HG03045 (cell line): ENCODE results near the gene ARHGEF3.

Source experiments
- ATAC-seq: cut with Tn5 transposase; IDR thresholded peaks from one replicate; pipeline ENCODE4 v1.9.1; 2021; ENCODE audit warnings: mild to moderate bottlenecking, moderate library complexity; ENCODE audit not compliant: unreplicated experiment

The ARHGEF3 gene

GRCh38 chr3:56823421-56823926 lies 21.7 kb upstream of the ARHGEF3 start:
- ATAC-seq = no peak

- ATAC-seq = no peak
Observed at GRCh38 chr3:56822501-56822900, 20.8 kb upstream of the ARHGEF3 start.

- ATAC-seq = no peak
Observed at GRCh38 chr3:56819016-56819809, 17.5 kb upstream of the ARHGEF3 start.

- no peak for ATAC-seq
Observed at GRCh38 chr3:56818156-56818985, 16.6 kb upstream of the ARHGEF3 start.

- ATAC-seq = no peak
Observed at GRCh38 chr3:56817646-56818045, 15.9 kb upstream of the ARHGEF3 start.

- ATAC-seq = no peak
Observed at GRCh38 chr3:56816061-56816460, 14.3 kb upstream of the ARHGEF3 start.

- ATAC-seq = no peak
Observed at GRCh38 chr3:56815589-56815988, 13.8 kb upstream of the ARHGEF3 start.

GRCh38 chr3:56813653-56813960 lies 11.9 kb upstream of the ARHGEF3 start:
- no peak for ATAC-seq

GRCh38 chr3:56812754-56813652 lies 11.3 kb upstream of the ARHGEF3 start:
- no peak for ATAC-seq

GRCh38 chr3:56811546-56812202 lies 9.9 kb upstream of the ARHGEF3 start:
- no peak for ATAC-seq

- ATAC-seq = no peak
Observed at GRCh38 chr3:56810577-56811545, 9.1 kb upstream of the ARHGEF3 start.

- no peak for ATAC-seq
Observed at GRCh38 chr3:56806407-56806806, 4.7 kb upstream of the ARHGEF3 start.

GRCh38 chr3:56802790-56803189 lies 1.0 kb upstream of the ARHGEF3 start:
- ATAC-seq = no peak

- no peak for ATAC-seq
Observed at GRCh38 chr3:56802378-56802745, 613 bp upstream of the ARHGEF3 start.

- ATAC-seq = peak; percentile 16
Observed at GRCh38 chr3:56800832-56801661, 702 bp downstream of the ARHGEF3 start.

GRCh38 chr3:56800130-56800831 lies 1.5 kb downstream of the ARHGEF3 start:
- ATAC-seq = no peak

- no peak for ATAC-seq
Observed at GRCh38 chr3:56799251-56799882, 2.4 kb downstream of the ARHGEF3 start.
